T-helper 2 cell treated with Interferon-gamma antibody and Interleukin-4, amounts not matched to agents 5 μg/mL and 100 μg/mL, for 36 hours (primary cell): ENCODE measurements around the gene AATK.

Source experiments
- DNase-seq: peaks from one replicate; pipeline ENCODE4 v3.0.0; 2021; ENCODE audit warnings: low spot score
- H3K27ac Mint-ChIP-seq: one replicate; pipeline ENCODE4 v1.8.0; 2021; ENCODE audit warnings: mild to moderate bottlenecking, mixed read lengths
- H3K27me3 Mint-ChIP-seq: one replicate; pipeline ENCODE4 v1.8.0; 2021; ENCODE audit warnings: low read depth, mixed read lengths
- H3K36me3 Mint-ChIP-seq: one replicate; pipeline ENCODE4 v1.8.0; 2021; ENCODE audit warnings: low read depth, mixed read lengths
- H3K4me1 Mint-ChIP-seq: one replicate; pipeline ENCODE4 v1.8.0; 2021; ENCODE audit warnings: low read depth, mixed read lengths
- H3K4me3 Mint-ChIP-seq: one replicate; pipeline ENCODE4 v1.8.0; 2022; ENCODE audit warnings: mild to moderate bottlenecking, moderate library complexity, mixed read lengths
- H3K9me3 Mint-ChIP-seq: one replicate; pipeline ENCODE4 v1.8.0; 2021; ENCODE audit warnings: mixed read lengths

AATK gene

DNA sequence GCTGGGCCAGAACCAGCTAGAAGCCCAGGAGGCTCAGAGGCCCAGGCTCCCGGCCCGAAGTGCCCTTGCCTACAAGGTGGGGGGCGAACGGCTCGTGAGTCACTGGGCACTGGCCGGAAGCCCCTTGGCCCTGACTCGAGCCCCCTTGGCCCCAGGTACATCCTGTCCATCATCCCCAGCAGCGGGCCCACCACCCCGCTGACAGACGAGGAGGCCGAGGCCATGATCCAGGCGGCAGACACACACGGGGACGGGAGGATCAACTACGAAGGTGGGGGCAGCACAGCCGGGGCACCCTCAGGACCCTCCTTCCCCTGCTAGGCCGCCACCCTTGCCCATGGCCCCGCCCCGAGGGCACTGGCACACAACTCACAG is 15.8 kb upstream of the AATK start:
- H3K4me1 Mint-ChIP-seq = no peaks in the 10 kb centered on the region
- no peaks in the 10 kb centered on the region for H3K36me3 Mint-ChIP-seq
- no peak overlapping the region for H3K4me3 Mint-ChIP-seq
- DNase-seq = no peak
- H3K27ac Mint-ChIP-seq = no peak overlapping the region
- H3K27me3 Mint-ChIP-seq = no peaks in the 10 kb centered on the region
- H3K9me3 Mint-ChIP-seq = no peaks in the 10 kb centered on the region

DNA sequence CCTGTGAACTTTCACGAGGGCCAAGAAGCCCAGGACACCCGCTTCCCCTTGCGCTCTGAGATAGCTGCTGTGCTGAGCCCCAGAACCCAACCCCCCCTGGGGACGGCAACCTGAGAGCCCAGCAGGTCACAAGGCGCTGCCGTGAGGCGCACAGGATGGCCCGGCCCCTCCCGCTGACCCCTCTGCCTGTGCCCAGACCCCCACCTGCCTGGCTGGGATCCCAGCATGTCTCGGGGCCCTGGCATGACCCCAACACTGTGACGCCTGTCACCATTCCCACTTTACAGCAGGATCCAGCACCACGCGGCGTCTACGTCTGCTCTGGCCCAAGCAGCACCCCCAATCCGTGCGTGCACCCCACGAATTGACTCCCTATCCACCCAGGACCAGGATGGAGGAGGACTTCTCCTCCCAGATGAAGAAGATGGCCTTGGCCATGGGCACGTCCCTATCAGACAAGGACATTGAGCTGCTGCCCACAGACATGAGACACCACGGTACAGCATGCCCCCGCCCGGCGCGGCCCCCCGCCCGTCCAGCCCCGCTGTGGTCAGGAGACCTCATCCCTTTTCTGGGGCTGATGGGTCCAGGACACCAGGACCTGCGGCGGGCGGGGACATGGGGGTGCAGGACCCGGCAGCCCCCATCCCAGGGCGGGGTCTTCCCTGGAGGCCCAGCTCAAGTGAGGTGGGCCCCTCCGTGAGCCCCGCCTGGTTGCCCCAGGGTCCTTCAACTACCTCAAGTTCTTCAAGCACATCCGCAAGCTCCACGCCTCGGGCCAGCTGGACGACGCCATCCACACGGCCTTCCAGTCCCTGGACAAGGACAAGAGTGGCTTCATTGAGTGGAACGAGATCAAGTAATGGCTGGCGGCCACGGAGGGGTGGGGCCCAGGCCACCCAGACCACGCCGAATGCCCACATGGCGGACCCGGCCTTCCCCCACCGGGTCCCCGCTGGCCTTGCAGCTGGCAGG is 15.1 kb upstream of the AATK start:
- no peak overlapping the region for H3K4me3 Mint-ChIP-seq
- no peak for DNase-seq
- no peaks in the 10 kb centered on the region for H3K36me3 Mint-ChIP-seq
- no peaks in the 10 kb centered on the region for H3K9me3 Mint-ChIP-seq
- H3K27me3 Mint-ChIP-seq = no peaks in the 10 kb centered on the region
- no peaks in the 10 kb centered on the region for H3K4me1 Mint-ChIP-seq
- no peak overlapping the region for H3K27ac Mint-ChIP-seq

DNA sequence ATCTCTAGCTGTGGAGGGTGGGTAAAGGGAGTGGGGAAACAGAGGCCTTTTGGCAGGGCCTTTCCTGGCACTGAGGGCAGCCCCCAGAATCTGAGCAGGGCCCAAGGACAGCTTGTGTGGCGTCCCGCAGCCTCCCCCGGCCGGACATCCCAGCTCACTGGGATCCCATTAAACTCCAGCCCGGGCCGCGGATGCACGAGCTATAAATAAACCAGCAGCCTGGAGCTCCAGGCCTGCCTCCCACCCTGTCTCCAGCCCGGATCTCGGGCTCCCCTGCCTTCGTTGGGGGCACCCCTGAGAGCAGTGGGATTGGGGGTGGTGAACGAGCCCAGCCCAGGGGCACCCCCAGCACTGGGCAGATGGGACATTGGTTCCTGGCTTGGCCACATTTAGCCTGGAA is 13.8 kb upstream of the AATK start:
- Mint-ChIP-seq H3K27ac (no peak overlapping the region), H3K9me3 (no peaks in the 10 kb centered on the region), H3K4me3 (no peak overlapping the region), H3K36me3 (no peaks in the 10 kb centered on the region), H3K27me3 (peaks cover 3% of the 10 kb centered on the region), H3K4me1 (no peaks in the 10 kb centered on the region)
- no peak for DNase-seq

DNA sequence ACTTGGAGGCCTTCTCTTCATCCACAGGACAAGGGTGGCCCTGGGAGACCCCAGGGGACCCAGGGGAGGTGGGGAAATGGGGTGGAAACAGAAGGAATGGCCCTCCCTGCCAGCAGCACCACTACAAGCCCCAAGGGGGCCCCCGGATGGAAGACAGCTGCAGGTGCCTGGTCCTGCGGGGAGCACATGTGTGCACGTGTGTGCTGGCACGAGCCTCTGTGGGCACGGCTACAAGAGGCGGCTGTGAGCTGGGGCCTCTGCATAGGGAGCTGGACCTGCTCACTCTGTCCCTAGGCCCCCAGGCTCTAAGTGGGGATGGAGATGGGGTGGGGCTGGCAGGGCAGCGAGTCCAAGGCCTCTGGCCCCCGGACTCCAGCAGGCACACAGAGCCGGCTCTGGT is 13.2 kb upstream of the AATK start:
- Mint-ChIP-seq H3K36me3 (no peaks in the 10 kb centered on the region), H3K27me3 (peaks cover 3% of the 10 kb centered on the region), H3K27ac (no peak overlapping the region), H3K4me3 (no peak overlapping the region), H3K4me1 (no peaks in the 10 kb centered on the region), H3K9me3 (no peaks in the 10 kb centered on the region)
- no peak for DNase-seq

DNA sequence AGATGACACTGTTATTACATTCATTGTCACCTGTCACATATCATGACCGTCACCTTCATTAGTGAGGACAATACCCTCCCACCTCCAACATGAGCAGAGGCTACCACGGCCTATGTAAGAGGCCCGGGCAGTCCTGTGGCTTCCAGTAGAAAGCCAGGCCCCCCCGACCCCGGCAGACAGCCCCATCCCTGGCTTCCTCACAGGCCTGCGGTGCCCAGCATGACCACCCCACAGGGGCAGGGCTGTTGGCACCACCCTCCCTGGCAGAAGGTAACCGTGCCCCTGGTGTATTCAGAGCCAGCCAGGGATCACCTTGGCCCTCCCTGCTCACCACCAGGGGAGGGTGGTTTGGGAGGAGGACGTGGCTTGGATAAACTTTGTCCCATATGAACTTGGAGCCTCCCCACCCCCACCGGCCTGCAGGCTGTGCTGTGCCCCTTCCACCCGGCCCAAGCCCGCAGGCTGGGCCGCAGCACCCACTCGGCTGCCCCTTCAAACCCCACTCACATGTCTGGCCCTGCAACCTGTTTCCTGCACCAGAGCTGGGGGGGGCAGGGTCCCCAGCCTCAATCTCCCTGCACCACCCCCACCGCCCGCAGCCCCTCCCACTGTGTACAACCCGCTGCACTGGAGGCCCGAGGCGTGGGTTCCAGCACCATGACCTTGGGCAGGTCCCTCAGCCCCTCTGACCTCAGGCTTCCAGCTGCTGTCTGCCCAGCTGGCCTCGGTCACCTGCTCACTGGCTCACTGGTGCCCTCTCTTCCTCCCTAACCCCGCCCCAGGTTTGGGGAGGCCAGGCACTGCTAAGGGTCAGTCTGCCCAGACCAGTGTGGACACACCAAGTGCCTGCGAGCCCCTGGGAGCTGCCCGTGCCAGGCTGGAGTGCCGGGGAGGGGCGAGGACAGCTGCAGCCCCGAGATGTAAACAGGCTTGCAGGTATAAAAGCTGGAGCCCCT is 12.4 kb upstream of the AATK start:
- H3K4me3 Mint-ChIP-seq = no peak overlapping the region
- no peaks in the 10 kb centered on the region for H3K4me1 Mint-ChIP-seq
- H3K27me3 Mint-ChIP-seq = peaks cover 6% of the 10 kb centered on the region
- no peaks in the 10 kb centered on the region for H3K36me3 Mint-ChIP-seq
- H3K27ac Mint-ChIP-seq = no peak overlapping the region
- no peaks in the 10 kb centered on the region for H3K9me3 Mint-ChIP-seq
- DNase-seq = no peak

DNA sequence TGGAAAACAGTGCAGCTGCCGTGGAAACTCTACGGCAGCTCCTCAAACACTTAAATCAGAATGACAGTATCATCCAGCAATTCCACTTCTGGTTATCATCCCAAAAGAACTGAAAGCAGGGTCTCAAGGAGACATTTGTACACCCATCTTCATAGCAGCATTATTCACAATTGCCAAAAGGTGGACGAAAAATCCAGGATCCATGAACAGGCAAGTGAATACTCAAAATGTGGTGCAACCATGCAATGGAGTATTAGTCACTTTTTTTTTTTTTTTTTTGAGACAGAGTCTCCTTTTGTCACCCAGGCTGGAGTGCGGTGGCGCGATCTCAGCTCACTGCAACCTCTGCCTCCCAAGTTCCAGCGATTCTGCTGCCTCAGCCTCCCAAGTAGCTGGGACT is 10.6 kb upstream of the AATK start:
- Mint-ChIP-seq H3K27me3 (peaks cover 6% of the 10 kb centered on the region), H3K27ac (no peak overlapping the region), H3K4me1 (no peaks in the 10 kb centered on the region), H3K9me3 (no peaks in the 10 kb centered on the region), H3K36me3 (no peaks in the 10 kb centered on the region), H3K4me3 (no peak overlapping the region)
- DNase-seq = no peak

DNA sequence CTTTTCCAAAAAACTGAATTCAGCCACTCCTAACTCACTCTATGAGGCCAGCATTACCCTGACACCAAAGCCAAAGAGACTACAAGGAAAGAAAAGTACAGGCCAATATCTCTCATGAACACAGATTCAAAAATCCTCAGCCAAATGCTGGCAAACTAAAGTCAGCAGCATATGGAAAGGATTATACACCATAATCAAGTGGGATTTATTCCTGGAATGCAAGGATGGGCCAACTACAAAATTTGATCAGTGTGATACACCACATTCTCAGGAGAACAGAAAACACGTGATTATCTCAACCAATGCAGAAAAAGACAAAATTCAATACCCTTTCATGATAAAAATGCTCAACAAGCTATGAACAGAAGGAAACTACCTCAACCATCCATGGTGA is 7.7 kb upstream of the AATK start:
- no peak overlapping the region for H3K27ac Mint-ChIP-seq
- H3K36me3 Mint-ChIP-seq = no peaks in the 10 kb centered on the region

DNA sequence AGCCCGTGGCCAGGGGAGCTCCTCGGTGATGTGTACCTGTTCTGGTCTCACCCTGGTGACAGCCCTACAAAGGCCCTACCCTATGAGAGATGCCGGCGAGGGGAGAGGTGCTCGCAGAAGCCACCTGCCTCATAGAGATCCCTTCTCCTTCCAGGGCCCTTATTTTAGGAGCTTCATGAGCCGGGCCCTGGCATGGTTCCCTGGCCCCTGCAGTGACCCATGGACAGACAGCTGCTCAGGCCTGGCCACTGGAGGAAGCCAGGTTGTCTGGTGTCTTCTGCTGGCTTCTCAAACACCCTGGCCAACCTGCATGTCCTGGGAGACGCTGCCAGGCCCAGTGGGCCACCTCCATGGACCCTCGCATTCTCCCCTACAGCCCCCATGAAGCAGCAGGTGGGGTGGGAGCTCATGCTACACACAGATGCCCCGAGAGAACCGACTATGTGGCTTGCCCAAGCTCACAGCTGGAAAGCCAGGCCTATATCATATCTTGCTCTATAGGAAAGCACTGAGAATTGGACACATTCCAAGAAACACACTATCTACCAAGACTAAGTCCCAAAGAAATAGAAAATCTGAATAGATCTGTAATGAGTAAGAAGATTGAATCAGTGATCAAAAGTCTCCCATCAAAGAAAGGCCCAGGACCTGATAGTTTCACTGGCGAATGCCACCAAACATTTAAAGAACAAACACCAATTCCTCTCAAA is 7.2 kb upstream of the AATK start:
- Mint-ChIP-seq H3K4me1 (no peaks in the 10 kb centered on the region), H3K9me3 (no peaks in the 10 kb centered on the region), H3K4me3 (no peak overlapping the region), H3K27me3 (peaks cover 6% of the 10 kb centered on the region), H3K36me3 (no peaks in the 10 kb centered on the region), H3K27ac (no peak overlapping the region)
- no peak for DNase-seq

More for the DNA sequence above, 7.7 kb upstream of the AATK start:
- Mint-ChIP-seq H3K27me3 (peaks cover 6% of the 10 kb centered on the region), H3K4me1 (no peaks in the 10 kb centered on the region), H3K4me3 (no peak overlapping the region), H3K9me3 (no peaks in the 10 kb centered on the region)
- no peak for DNase-seq

DNA sequence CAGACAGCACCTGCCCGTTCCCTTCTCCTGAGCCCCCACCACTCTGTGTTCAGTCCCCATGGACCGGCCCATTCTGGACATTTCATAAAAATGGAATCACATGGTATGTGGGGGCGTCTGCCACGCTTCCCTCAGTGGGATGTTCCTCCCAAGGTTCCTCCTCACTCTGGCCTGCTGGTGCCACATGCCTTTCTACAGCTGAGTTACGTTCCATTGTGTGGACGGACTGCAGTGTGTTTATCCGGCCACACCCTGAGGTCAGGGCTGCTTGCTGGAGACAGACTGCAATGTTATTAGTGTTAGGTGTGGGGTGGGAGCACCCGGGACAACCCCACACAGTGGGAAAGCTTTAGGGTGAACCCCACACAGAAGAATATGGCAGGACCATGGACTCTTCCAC is 5.9 kb upstream of the AATK start:
- H3K27me3 Mint-ChIP-seq = peaks cover 11% of the 10 kb centered on the region
- H3K4me3 Mint-ChIP-seq = no peak overlapping the region

DNA sequence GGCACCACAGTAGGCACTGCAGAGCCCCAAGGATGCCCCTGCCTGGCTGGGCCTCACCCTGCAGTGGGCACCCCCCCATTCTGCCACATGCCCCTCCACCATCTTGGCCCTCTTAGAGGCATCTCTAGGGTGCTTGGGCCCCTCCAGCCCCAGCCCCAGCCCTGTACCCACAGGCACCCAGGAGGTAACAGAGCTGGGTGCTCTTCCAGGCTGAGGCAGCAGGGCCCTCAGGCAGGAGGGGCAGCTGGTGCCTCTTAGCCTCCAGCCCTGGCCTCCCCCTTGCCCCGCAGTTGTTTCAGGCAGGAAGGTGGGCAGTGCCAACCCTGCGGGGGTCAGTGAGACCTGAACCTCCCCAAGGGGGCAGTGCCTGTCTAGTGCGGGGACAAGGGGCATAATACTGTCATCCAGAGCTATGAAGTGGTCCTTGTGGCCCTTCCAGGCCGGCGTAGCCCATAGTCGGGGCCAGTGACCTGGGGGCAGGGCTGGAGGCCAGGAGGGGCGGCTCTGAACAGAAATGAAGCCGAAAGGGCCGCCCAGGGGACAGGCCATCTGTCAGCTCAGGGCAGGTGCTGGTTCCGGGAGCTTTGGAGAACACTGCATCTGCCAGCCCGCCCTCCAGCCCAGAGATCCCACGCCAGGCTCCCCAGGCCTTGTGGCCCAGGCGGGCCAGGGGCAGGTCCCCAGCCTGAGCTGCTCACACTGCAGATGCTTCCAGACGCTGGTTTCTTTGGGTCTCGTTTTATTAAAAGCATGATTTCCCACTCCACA is 4.9 kb upstream of the AATK start:
- H3K36me3 Mint-ChIP-seq = no peaks in the 10 kb centered on the region
- H3K4me3 Mint-ChIP-seq = no peak overlapping the region
- no peaks in the 10 kb centered on the region for H3K9me3 Mint-ChIP-seq
- no peak for DNase-seq
- no peak overlapping the region for H3K27ac Mint-ChIP-seq
- no peaks in the 10 kb centered on the region for H3K4me1 Mint-ChIP-seq
- H3K27me3 Mint-ChIP-seq = peaks cover 13% of the 10 kb centered on the region

More for the DNA sequence above, 5.9 kb upstream of the AATK start:
- H3K4me1 Mint-ChIP-seq = no peaks in the 10 kb centered on the region
- H3K27ac Mint-ChIP-seq = no peak overlapping the region
- no peak for DNase-seq
- no peaks in the 10 kb centered on the region for H3K9me3 Mint-ChIP-seq
- H3K36me3 Mint-ChIP-seq = no peaks in the 10 kb centered on the region

DNA sequence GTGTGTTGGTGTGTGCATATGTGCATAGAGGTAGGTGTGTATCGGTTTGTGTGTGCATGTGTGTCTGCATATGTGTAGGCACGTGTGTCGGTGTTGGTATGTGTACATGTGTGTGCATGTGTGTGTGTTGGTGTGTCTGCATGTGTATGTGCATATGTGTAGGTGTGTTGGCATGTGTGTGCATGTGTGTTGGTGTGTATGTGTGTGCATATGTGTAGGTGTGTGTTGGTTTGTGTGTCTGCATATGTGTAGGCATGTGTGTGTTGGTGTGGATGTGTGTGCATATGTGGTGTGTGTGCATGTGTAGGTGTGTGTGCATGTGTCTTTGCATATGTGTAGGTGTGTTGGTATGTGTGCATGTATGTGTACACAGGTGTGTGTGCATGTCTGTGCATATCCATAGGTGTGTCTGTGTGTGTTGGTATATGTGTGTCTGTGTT is 3.9 kb upstream of the AATK start:
- Mint-ChIP-seq H3K4me3 (no peak overlapping the region), H3K4me1 (no peaks in the 10 kb centered on the region), H3K27me3 (peaks cover 10% of the 10 kb centered on the region), H3K9me3 (no peaks in the 10 kb centered on the region), H3K36me3 (no peaks in the 10 kb centered on the region), H3K27ac (no peak overlapping the region)
- DNase-seq = no peak

DNA sequence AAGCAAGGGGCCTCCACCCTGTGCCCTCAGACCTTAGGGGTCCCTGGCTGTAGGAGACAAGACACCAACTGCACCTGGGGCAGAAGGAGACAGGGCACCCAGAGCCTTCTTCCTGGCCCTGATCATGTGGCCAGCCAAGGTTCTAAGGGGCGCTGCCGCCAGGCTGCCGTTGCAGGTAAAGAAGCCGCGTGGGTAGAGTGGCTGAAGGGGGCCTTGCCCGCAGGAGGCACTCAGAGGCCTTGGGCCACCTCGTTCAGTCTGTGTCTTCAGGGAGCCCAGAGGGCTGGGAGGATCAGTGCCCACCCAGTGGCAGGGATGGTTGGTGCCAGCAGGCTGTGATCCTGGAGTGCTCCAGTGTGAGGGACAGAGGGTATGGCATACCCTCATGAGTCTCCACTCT is 1.6 kb upstream of the AATK start:
- DNase-seq = no peak
- Mint-ChIP-seq H3K4me3 (no peak overlapping the region), H3K4me1 (no peaks in the 10 kb centered on the region), H3K27me3 (peaks cover 9% of the 10 kb centered on the region), H3K27ac (no peak overlapping the region), H3K9me3 (no peaks in the 10 kb centered on the region), H3K36me3 (no peaks in the 10 kb centered on the region)

DNA sequence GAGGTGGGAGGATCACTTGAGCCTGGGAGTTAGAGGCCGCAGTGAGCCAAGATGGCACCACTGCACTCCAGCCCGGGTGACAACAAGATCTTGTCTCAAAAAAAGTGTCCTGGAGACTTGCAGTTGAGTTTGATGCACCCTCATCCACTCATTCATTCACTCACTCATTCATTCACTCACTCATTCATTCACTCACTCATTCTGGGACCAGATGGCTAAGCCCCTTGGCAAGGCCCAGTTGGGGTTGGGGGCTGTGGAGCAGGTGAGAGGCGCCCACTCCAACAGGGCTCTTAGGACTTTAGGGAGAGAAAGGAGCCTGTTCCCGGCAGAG is 1.1 kb upstream of the AATK start:
- H3K4me3 Mint-ChIP-seq = no peak overlapping the region

More for the DNA sequence above, 1.1 kb upstream of the AATK start:
- DNase-seq = no peak
- Mint-ChIP-seq H3K27ac (no peak overlapping the region), H3K4me1 (no peaks in the 10 kb centered on the region), H3K9me3 (no peaks in the 10 kb centered on the region), H3K27me3 (peaks cover 9% of the 10 kb centered on the region), H3K36me3 (no peaks in the 10 kb centered on the region)
